HepG2 (cell line): ENCODE measurements around the gene KATNB1. TPM values are rescaled to one million over a fixed set of nuclear protein-coding genes. Genes with fewer than 3 reads are reported as not detected.

Source experiments
- CCAR2 ChIP-seq: fragments of 200-400 bp; formaldehyde crosslinking; optimal IDR thresholded peaks from 2 replicates; pipeline ENCODE3; 2018; ENCODE audit warnings: low read depth, mild to moderate bottlenecking, low read length, moderate library complexity
- CREB3 ChIP-seq: sonication (generic); formaldehyde crosslinking; IDR thresholded peaks from 2 replicates; pipeline ENCODE4 v1.5.0; 2020; ENCODE audit warnings: missing genetic modification reagents
- MBNL3 ChIP-seq: fragments of 250-450 bp; sonication (Bioruptor Pico); conservative IDR thresholded peaks from 2 replicates; pipeline ENCODE4 v1.8.0; 2022; ENCODE audit warnings: mild to moderate bottlenecking, inconsistent platforms
- SOX5 ChIP-seq: IDR thresholded peaks from 2 replicates; pipeline ENCODE4 v1.6.1; 2016; ENCODE audit warnings: borderline replicate concordance
- SPEN ChIP-seq: sonication (generic); formaldehyde crosslinking; IDR thresholded peaks from 2 replicates; pipeline ENCODE4 v1.5.1; 2020; ENCODE audit warnings: low read depth, mild to moderate bottlenecking, missing genetic modification reagents
- ZNF318 ChIP-seq: sonication (generic); formaldehyde crosslinking; IDR thresholded peaks from 2 replicates; pipeline ENCODE4 v1.4.0; 2020; ENCODE audit warnings: mild to moderate bottlenecking, missing genetic modification reagents
- ZNF567 ChIP-seq: sonication (generic); formaldehyde crosslinking; IDR thresholded peaks from 2 replicates; pipeline ENCODE4 v1.8.1; 2023; ENCODE audit warnings: mild to moderate bottlenecking, missing genetic modification reagents, borderline replicate concordance
- polyA plus RNA-seq, 8 experiments: library from polyadenylated mRNA; depleted of rRNA in 3 of 8; stranded (reverse) in 7 of 8; unstranded in 1 of 8; fragments of >200 nt; fragmentation: Illumina TruSeq in 4 of 8; extraction: Trizol in 4 of 8; gene quantifications; 2 replicates each; pipeline versions ENCODE4 v1.2.1 to v1.2.3, GENCODE V29; 2011 to 2016; ENCODE audit warnings: low read depth in 4 of 8, missing spikeins in 1 of 8, mixed read lengths in 1 of 8; ENCODE audit not compliant: insufficient read depth in 1 of 8
- total RNA-seq, 5 experiments: library from RNA; depleted of rRNA; stranded (reverse); fragments of >200 nt; fragmentation: Illumina TruSeq; extraction: Trizol; gene quantifications; 2 replicates each; pipeline ENCODE4 v1.2.3, GENCODE V29; 2016; ENCODE audit warnings: low read depth in 1 of 5
- TF ChIP-seq, protein P1 (sequence below): sonication (generic); formaldehyde crosslinking; IDR thresholded peaks from 2 replicates; pipeline ENCODE4 v1.8.0; 2022; ENCODE audit warnings: mild to moderate bottlenecking, missing genetic modification reagents; ENCODE audit not compliant: insufficient replicate concordance
- TF ChIP-seq, protein P2 (sequence below): IDR thresholded peaks from 2 replicates; pipeline ENCODE4 v1.6.1; 2018; ENCODE audit warnings: missing genetic modification reagents

KATNB1 gene
- total and polyA plus RNA-seq, 2 of the 13 experiments (the other 11 are each of a cell fraction or from before 2014, with no cell fraction given): 31.5 to 43.5 TPM

GRCh38 chr16:57747996-57748395, 12.4 kb downstream of the KATNB1 start (continued):
- no peak for TF ChIP-seq ZNF318 (CRISPR knock-in tag)
- TF ChIP-seq MBNL3 (CRISPR knock-in tag): no peak
- no peak for TF ChIP-seq CCAR2
- TF ChIP-seq ZNF567: no peak
- TF ChIP-seq CREB3 (CRISPR knock-in tag): no peak
- TF ChIP-seq, protein P1, sequence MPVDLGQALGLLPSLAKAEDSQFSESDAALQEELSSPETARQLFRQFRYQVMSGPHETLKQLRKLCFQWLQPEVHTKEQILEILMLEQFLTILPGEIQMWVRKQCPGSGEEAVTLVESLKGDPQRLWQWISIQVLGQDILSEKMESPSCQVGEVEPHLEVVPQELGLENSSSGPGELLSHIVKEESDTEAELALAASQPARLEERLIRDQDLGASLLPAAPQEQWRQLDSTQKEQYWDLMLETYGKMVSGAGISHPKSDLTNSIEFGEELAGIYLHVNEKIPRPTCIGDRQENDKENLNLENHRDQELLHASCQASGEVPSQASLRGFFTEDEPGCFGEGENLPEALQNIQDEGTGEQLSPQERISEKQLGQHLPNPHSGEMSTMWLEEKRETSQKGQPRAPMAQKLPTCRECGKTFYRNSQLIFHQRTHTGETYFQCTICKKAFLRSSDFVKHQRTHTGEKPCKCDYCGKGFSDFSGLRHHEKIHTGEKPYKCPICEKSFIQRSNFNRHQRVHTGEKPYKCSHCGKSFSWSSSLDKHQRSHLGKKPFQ: no peak
- TF ChIP-seq SOX5: no peak
- TF ChIP-seq SPEN (CRISPR knock-in tag): no peak
- TF ChIP-seq, protein P2, sequence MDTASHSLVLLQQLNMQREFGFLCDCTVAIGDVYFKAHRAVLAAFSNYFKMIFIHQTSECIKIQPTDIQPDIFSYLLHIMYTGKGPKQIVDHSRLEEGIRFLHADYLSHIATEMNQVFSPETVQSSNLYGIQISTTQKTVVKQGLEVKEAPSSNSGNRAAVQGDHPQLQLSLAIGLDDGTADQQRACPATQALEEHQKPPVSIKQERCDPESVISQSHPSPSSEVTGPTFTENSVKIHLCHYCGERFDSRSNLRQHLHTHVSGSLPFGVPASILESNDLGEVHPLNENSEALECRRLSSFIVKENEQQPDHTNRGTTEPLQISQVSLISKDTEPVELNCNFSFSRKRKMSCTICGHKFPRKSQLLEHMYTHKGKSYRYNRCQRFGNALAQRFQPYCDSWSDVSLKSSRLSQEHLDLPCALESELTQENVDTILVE (CRISPR knock-in tag): no peak
